HEK293T (cell line): Measurements from ENCODE around the gene FUBP1.

Experiments used
- ARNT ChIP-seq: fragments of 450-650 bp; IDR thresholded peaks from 2 replicates; pipeline ENCODE4 v1.6.1; 2017; ENCODE audit warnings: mild to moderate bottlenecking
- BHLHE40 ChIP-seq: fragments of 450-650 bp; IDR thresholded peaks from 2 replicates; pipeline ENCODE4 v1.6.1; 2016; ENCODE audit warnings: mild to moderate bottlenecking, moderate library complexity, borderline replicate concordance
- CTBP1 ChIP-seq: fragments of 450-650 bp; IDR thresholded peaks from 2 replicates; pipeline ENCODE4 v1.6.1; 2016; ENCODE audit warnings: borderline replicate concordance
- ELF4 ChIP-seq: fragments of 450-650 bp; IDR thresholded peaks from 2 replicates; pipeline ENCODE4 v1.6.1; 2017; ENCODE audit warnings: antibody characterized with exemption
- FOXA1 ChIP-seq: fragments of 450-650 bp; IDR thresholded peaks from 2 replicates; pipeline ENCODE4 v1.6.1; 2016; ENCODE audit warnings: mild to moderate bottlenecking
- FOXK2 ChIP-seq: fragments of 450-650 bp; IDR thresholded peaks from 2 replicates; pipeline ENCODE4 v1.6.1; 2016; ENCODE audit warnings: mild to moderate bottlenecking
- FOXM1 ChIP-seq: fragments of 450-650 bp; IDR thresholded peaks from 2 replicates; pipeline ENCODE4 v1.6.1; 2017; ENCODE audit warnings: mild to moderate bottlenecking, borderline replicate concordance
- HDGF ChIP-seq: fragments of 450-650 bp; IDR thresholded peaks from 2 replicates; pipeline ENCODE4 v1.6.1; 2017; ENCODE audit warnings: antibody characterized with exemption, borderline replicate concordance
- NFRKB ChIP-seq: fragments of 450-650 bp; IDR thresholded peaks from 2 replicates; pipeline ENCODE4 v1.6.1; 2016; ENCODE audit warnings: mild to moderate bottlenecking, moderate library complexity
- PKNOX1 ChIP-seq: fragments of 450-650 bp; IDR thresholded peaks from 2 replicates; pipeline ENCODE4 v1.6.1; 2016
- SP1 ChIP-seq: fragments of 450-650 bp; IDR thresholded peaks from 2 replicates; pipeline ENCODE4 v1.6.1; 2017
- SUZ12 ChIP-seq: fragments of 450-650 bp; IDR thresholded peaks from 2 replicates; pipeline ENCODE4 v1.6.1; 2016; ENCODE audit warnings: mild to moderate bottlenecking
- TARDBP ChIP-seq: fragments of 450-650 bp; IDR thresholded peaks from 2 replicates; pipeline ENCODE4 v1.6.1; 2016

GRCh38 chr1:77991638-77992037 lies 12.8 kb upstream of the FUBP1 start:
- TF ChIP-seq BHLHE40 (no peak), SP1 (no peak), CTBP1 (no peak), ELF4 (no peak), FOXM1 (no peak), SUZ12 (no peak), FOXA1 (no peak), NFRKB (no peak), PKNOX1 (no peak), ARNT (no peak), HDGF (no peak), TARDBP (no peak), FOXK2 (no peak)
